Neural progenitor cell (in vitro differentiated cells): ENCODE results near the gene AHSA1. TPM values are rescaled to one million over a fixed set of nuclear protein-coding genes. Genes with fewer than 3 reads are reported as not detected.

Experiments
- DNase-seq: peaks from one replicate; pipeline ENCODE4 v3.0.0-alpha.2; 2016; ENCODE audit warnings: low spot score
- H2AFZ ChIP-seq: fragments of 200-600 bp; sonication (generic); replicated peaks from 2 replicates; pipeline ENCODE4 v1.6.1; 2016; ENCODE audit warnings: antibody characterized with exemption
- H3F3A ChIP-seq: fragments of 200-600 bp; sonication (generic); 2 replicates; pipeline ENCODE4 v1.6.1; 2016; ENCODE audit warnings: antibody characterized with exemption, low read depth
- H3K27ac ChIP-seq: fragments of 200-600 bp; sonication (generic); 2 replicates; pipeline ENCODE4 v1.5.1; 2016; ENCODE audit warnings: mild to moderate bottlenecking
- H3K27me3 ChIP-seq: fragments of 200-600 bp; sonication (generic); 2 replicates; pipeline ENCODE4 v1.6.1; 2016; ENCODE audit warnings: mild to moderate bottlenecking, moderate library complexity
- H3K36me3 ChIP-seq: fragments of 200-600 bp; sonication (generic); 2 replicates; pipeline ENCODE4 v1.5.1; 2016
- H3K4me1 ChIP-seq: fragments of 200-600 bp; sonication (generic); 2 replicates; pipeline ENCODE4 v1.6.1; 2016; ENCODE audit warnings: mixed run types
- H3K4me2 ChIP-seq: fragments of 200-600 bp; sonication (generic); 2 replicates; pipeline ENCODE4 v1.6.1; 2016
- H3K4me3 ChIP-seq: fragments of 200-600 bp; sonication (generic); 2 replicates; pipeline ENCODE4 v1.5.1; 2016
- H3K79me2 ChIP-seq: fragments of 200-600 bp; sonication (generic); 2 replicates; pipeline ENCODE4 v1.6.1; 2016; ENCODE audit warnings: low read depth
- H3K9ac ChIP-seq: fragments of 200-600 bp; sonication (generic); 2 replicates; pipeline ENCODE4 v1.6.1; 2016
- H3K9me3 ChIP-seq: fragments of 200-600 bp; sonication (generic); 2 replicates; pipeline ENCODE4 v1.5.1; 2016; ENCODE audit warnings: low read depth
- H4K20me1 ChIP-seq: fragments of 200-600 bp; sonication (generic); 2 replicates; pipeline ENCODE4 v1.6.1; 2016; ENCODE audit warnings: low read depth
- H3K27ac Mint-ChIP-seq: 3 replicates; pipeline ENCODE4 v1.8.0; 2021; ENCODE audit warnings: mixed read lengths
- H3K27me3 Mint-ChIP-seq: 2 replicates; pipeline ENCODE4 v1.8.0; 2022; ENCODE audit warnings: low read depth, mild to moderate bottlenecking, inconsistent platforms, moderate library complexity, mixed read lengths; ENCODE audit not compliant: insufficient read depth
- H3K36me3 Mint-ChIP-seq: 3 replicates; pipeline ENCODE4 v1.8.0; 2021; ENCODE audit warnings: mixed read lengths
- H3K4me1 Mint-ChIP-seq: 3 replicates; pipeline ENCODE4 v1.8.0; 2021; ENCODE audit warnings: mixed read lengths
- H3K4me3 Mint-ChIP-seq: 3 replicates; pipeline ENCODE4 v1.8.0; 2021; ENCODE audit warnings: mild to moderate bottlenecking, moderate library complexity, mixed read lengths
- H3K9me3 Mint-ChIP-seq: 3 replicates; pipeline ENCODE4 v1.8.0; 2020; ENCODE audit warnings: mixed read lengths
- EZH2 ChIP-seq: fragments of 200-600 bp; sonication (generic); IDR thresholded peaks from 2 replicates; pipeline ENCODE4 v1.6.1; 2017; ENCODE audit warnings: antibody characterized with exemption, mild to moderate bottlenecking, moderate library complexity
- EZH2phosphoT487 ChIP-seq: fragments of 200-600 bp; sonication (generic); IDR thresholded peaks from 2 replicates; pipeline ENCODE4 v1.6.1; 2017; ENCODE audit warnings: antibody characterized with exemption
- total RNA-seq: library from RNA; depleted of rRNA; stranded (reverse); fragments of >200 nt; gene quantifications from 2 replicates; pipeline ENCODE4 v1.2.3, GENCODE V29; 2015; ENCODE audit warnings: low replicate concordance
- TF ChIP-seq, protein P1 (sequence below): fragments of 200-600 bp; sonication (generic); IDR thresholded peaks from 2 replicates; pipeline ENCODE4 v1.5.1; 2017; ENCODE audit warnings: antibody characterized with exemption, mild to moderate bottlenecking

The AHSA1 gene
- total RNA-seq, 1 donor from 2014 or later: 185 TPM

DNA sequence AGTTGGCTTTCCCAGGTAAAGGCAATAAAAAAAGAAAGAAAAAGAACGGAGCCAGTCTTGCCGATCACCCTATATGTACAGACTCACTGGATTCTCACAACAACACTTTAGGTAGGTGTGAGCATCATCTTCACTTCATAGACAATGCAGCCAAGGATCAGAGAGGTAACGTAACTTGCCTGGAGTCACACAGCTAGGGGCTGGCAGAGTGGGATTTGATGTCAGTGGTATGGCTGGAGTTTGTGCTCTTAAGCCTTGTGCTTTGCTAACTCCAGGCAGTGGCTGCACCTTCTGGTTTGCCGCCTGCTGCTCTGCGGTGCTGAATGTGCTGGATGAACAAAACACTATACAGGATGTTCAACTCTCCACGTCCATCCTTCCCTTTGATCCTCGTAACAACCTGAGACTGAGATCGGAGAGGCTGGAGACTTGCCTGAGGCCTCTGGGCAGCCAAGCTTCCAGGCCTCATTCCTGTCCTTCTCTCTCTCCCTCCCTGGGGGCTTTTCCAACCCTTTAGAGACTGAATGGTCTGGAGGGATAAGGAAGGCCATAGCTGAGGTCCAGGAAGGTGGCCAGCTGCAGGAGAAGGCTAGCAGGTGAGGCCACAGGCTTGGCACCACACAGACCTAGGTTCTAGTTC, 32.6 kb downstream of the AHSA1 start:
- Histone ChIP-seq H3K4me1 (no peaks in the 10 kb centered on the region), H3F3A (no peaks in the 10 kb centered on the region), H3K36me3 (no peaks in the 10 kb centered on the region), H2AFZ (no peak overlapping the region), H4K20me1 (no peaks in the 10 kb centered on the region), H3K79me2 (no peaks in the 10 kb centered on the region), H3K9me3 (no peaks in the 10 kb centered on the region), H3K4me3 (no peak overlapping the region), H3K27ac (no peak overlapping the region), H3K4me2 (no peak overlapping the region), H3K27me3 (no peaks in the 10 kb centered on the region), H3K9ac (no peak overlapping the region)
- no peak for DNase-seq
- Mint-ChIP-seq H3K9me3 (no peaks in the 10 kb centered on the region), H3K27ac (no peak overlapping the region), H3K36me3 (no peaks in the 10 kb centered on the region), H3K27me3 (peaks cover 6% of the 10 kb centered on the region), H3K4me3 (no peak overlapping the region), H3K4me1 (no peaks in the 10 kb centered on the region)
- TF ChIP-seq EZH2 (no peak), EZH2phosphoT487 (no peak)
- TF ChIP-seq, protein P1, sequence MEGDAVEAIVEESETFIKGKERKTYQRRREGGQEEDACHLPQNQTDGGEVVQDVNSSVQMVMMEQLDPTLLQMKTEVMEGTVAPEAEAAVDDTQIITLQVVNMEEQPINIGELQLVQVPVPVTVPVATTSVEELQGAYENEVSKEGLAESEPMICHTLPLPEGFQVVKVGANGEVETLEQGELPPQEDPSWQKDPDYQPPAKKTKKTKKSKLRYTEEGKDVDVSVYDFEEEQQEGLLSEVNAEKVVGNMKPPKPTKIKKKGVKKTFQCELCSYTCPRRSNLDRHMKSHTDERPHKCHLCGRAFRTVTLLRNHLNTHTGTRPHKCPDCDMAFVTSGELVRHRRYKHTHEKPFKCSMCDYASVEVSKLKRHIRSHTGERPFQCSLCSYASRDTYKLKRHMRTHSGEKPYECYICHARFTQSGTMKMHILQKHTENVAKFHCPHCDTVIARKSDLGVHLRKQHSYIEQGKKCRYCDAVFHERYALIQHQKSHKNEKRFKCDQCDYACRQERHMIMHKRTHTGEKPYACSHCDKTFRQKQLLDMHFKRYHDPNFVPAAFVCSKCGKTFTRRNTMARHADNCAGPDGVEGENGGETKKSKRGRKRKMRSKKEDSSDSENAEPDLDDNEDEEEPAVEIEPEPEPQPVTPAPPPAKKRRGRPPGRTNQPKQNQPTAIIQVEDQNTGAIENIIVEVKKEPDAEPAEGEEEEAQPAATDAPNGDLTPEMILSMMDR: no peak

DNA sequence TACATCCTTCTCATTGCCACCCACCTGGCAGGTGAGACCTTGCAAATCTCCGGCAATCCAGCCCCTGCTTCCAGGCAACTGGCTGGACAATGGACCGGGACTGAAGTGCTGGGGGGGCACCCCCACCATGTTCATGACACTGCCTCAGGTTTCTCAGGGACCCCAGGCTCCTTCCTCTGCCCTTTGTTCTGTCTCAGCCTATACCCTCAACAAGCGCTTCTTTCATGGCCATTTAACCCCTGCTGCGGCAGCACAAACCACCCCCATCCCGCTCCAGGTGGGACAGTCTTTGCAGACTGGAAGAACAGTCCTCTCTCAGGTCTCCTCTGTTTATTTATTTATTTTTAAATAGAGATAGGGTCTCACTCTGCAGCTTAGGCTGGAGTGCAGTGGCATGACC, 33.2 kb downstream of the AHSA1 start:
- no peaks in the 10 kb centered on the region for H3K9me3 Mint-ChIP-seq

DNA sequence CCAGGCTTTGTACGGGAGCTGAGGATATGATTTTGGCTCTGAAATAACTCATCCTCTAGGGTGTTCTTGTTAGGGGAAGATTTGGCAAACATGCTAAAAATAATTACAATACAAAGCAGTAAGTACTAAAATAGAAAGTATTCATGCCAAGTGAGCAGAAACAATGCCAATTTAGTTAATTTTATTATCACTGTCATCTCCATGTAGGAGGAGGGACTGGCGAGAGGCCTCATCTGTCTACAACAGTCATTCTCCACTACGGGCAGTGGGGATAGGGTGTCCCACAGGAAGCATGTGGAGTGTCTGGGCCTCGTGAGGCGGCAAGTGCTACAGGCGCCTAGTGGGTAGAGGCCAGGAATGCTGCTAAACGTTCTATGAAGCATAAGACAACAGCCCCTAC, 37.4 kb downstream of the AHSA1 start:
- no peak for DNase-seq
- H3K9me3 Mint-ChIP-seq: no peaks in the 10 kb centered on the region
- H3K27ac Mint-ChIP-seq: no peak overlapping the region
- H3K4me1 ChIP-seq: peaks cover 4% of the 10 kb centered on the region
- H3K79me2 ChIP-seq: no peaks in the 10 kb centered on the region
- no peak overlapping the region for H3K4me3 Mint-ChIP-seq
- H2AFZ ChIP-seq: no peak overlapping the region
- no peak overlapping the region for H3K4me3 ChIP-seq
- H4K20me1 ChIP-seq: no peaks in the 10 kb centered on the region
- no peaks in the 10 kb centered on the region for H3K36me3 Mint-ChIP-seq
- H3K27me3 Mint-ChIP-seq: peaks cover 24% of the 10 kb centered on the region
- TF ChIP-seq EZH2: no peak
- TF ChIP-seq, protein P1: no peak
- no peak for TF ChIP-seq EZH2phosphoT487
- no peak overlapping the region for H3K4me2 ChIP-seq
- no peaks in the 10 kb centered on the region for H3K9me3 ChIP-seq
- no peaks in the 10 kb centered on the region for H3F3A ChIP-seq
- H3K4me1 Mint-ChIP-seq: no peaks in the 10 kb centered on the region
- peaks cover 43% of the 10 kb centered on the region for H3K27me3 ChIP-seq
- H3K9ac ChIP-seq: no peak overlapping the region
- no peaks in the 10 kb centered on the region for H3K36me3 ChIP-seq
- H3K27ac ChIP-seq: no peak overlapping the region

More for the DNA sequence above, 33.2 kb downstream of the AHSA1 start:
- peaks cover under 1% of the 10 kb centered on the region for H3K27me3 ChIP-seq
- Mint-ChIP-seq H3K36me3 (no peaks in the 10 kb centered on the region), H3K27ac (no peak overlapping the region), H3K4me3 (no peak overlapping the region), H3K27me3 (peaks cover 9% of the 10 kb centered on the region), H3K4me1 (no peaks in the 10 kb centered on the region)
- DNase-seq: no peak
- H3K4me2 ChIP-seq: no peak overlapping the region
- no peak overlapping the region for H3K27ac ChIP-seq
- no peaks in the 10 kb centered on the region for H3F3A ChIP-seq
- no peaks in the 10 kb centered on the region for H4K20me1 ChIP-seq
- H3K4me1 ChIP-seq: no peaks in the 10 kb centered on the region
- no peaks in the 10 kb centered on the region for H3K36me3 ChIP-seq
- TF ChIP-seq EZH2phosphoT487 (no peak), EZH2 (no peak)
- TF ChIP-seq, protein P1: no peak
- H3K79me2 ChIP-seq: no peaks in the 10 kb centered on the region
- no peak overlapping the region for H3K9ac ChIP-seq
- no peaks in the 10 kb centered on the region for H3K9me3 ChIP-seq
- no peak overlapping the region for H3K4me3 ChIP-seq
- H2AFZ ChIP-seq: no peak overlapping the region
